Tibial artery (tissue), 4 donors: ENCODE data around the gene CDC42EP2.

Experiments
- DNase-seq, 2 donors: peaks; one replicate each; pipeline ENCODE4 v3.0.0-alpha.2; 2019
- H3K27ac ChIP-seq, 2 donors: fragments of 200-600 bp; sonication (generic) in 1 of 2; 1 replicate in 1 of 2; 2 replicates in 1 of 2; pipeline ENCODE4 v1.5.1; 2018 to 2019; ENCODE audit warnings: mild to moderate bottlenecking in 1 of 2
- H3K27me3 ChIP-seq, 2 donors: fragments of 200-600 bp; sonication (generic) in 1 of 2; one replicate each; pipeline versions ENCODE4 v1.5.1 to v1.6.0; 2016 to 2019
- H3K36me3 ChIP-seq, 3 donors: fragments of 200-600 bp; sonication (generic) in 2 of 3; one replicate each; pipeline ENCODE4 v1.5.1; 2016 to 2019; ENCODE audit warnings: mild to moderate bottlenecking in 2 of 3
- H3K4me1 ChIP-seq, 4 donors: fragments of 200-600 bp; sonication (generic) in 2 of 4; 1 replicate in 3 of 4; 2 replicates in 1 of 4; pipeline ENCODE4 v1.5.1; 2016 to 2019
- H3K4me3 ChIP-seq, 2 donors: fragments of 200-600 bp; sonication (generic) in 1 of 2; 1 replicate in 1 of 2; 2 replicates in 1 of 2; pipeline ENCODE4 v1.5.1; 2018 to 2019; ENCODE audit warnings: mild to moderate bottlenecking in 2 of 2
- H3K9me3 ChIP-seq, 3 donors: fragments of 200-600 bp; sonication (generic) in 1 of 3; one replicate each; pipeline ENCODE4 v1.5.1; 2016 to 2019
- CTCF ChIP-seq, 2 experiments: fragments of 200-600 bp in 1 of 2; fragments of 450-650 bp in 1 of 2; IDR thresholded peaks; one replicate each; pipeline ENCODE4 v1.5.1; 2017 to 2019; ENCODE audit warnings: antibody characterized with exemption in 2 of 2, mild to moderate bottlenecking in 1 of 2, moderate library complexity in 1 of 2
- intact Hi-C: fragments of 100-400 bp; cut with DNase I; formaldehyde crosslinking; loops from one replicate; pipeline ENCODE4 v1.15.0; 2023; ENCODE audit warnings: low total_unique reads

CDC42EP2 gene

GRCh38 chr11:65362320-65362931, 47.8 kb downstream of the CDC42EP2 start:
- no peak for DNase-seq
- Histone ChIP-seq H3K9me3 (no peaks in the 10 kb centered on the region), H3K4me3 (no peak overlapping the region), H3K27me3 (peaks cover 0 to 2% of the 10 kb centered on the region in 2 donors), H3K36me3 (no peaks in the 10 kb centered on the region), H3K4me1 (peaks cover 0 to 9% (median 0%) of the 10 kb centered on the region in 4 donors), H3K27ac (no peak overlapping the region)
- intact Hi-C loops: no loop called here
- TF ChIP-seq CTCF (IDR thresholded peaks at IDR 0.05): no peak

DNA sequence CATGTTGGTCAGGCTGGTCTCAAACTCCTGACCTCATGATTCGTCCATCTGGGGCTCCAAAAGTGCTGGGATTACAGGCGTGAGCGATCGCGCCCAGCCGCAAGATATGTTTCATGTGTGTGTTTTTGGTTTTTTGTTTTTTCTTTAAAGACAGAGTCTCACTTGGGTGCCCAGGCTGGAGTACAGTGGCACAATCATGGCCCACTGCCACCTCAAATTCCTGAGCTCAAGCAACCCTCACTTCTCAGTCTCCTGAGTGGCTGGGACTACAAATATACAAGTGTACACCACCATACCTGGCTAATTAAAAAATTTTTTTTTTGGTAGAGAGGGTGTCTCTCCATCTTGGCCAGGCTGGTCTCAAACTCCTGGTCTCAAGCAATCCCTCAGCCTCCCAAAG, 48.3 kb downstream of the CDC42EP2 start:
- no peak for TF ChIP-seq CTCF (IDR thresholded peaks at IDR 0.05)
- H3K27me3 ChIP-seq: no peaks in the 10 kb centered on the region
- intact Hi-C loops: no loop called here
- H3K36me3 ChIP-seq: no peaks in the 10 kb centered on the region
- H3K4me1 ChIP-seq: peaks cover 0 to 9% (median 0%) of the 10 kb centered on the region in 4 donors
- DNase-seq: no peak
- H3K9me3 ChIP-seq: no peaks in the 10 kb centered on the region
- no peak overlapping the region for H3K4me3 ChIP-seq
- H3K27ac ChIP-seq: no peak overlapping the region

GRCh38 chr11:65363770-65364169, 49.1 kb downstream of the CDC42EP2 start:
- intact Hi-C loops: no loop called here

GRCh38 chr11:65366340-65366773, 51.7 kb downstream of the CDC42EP2 start:
- Histone ChIP-seq H3K27me3 (no peaks in the 10 kb centered on the region), H3K9me3 (no peaks in the 10 kb centered on the region), H3K27ac (no peak overlapping the region), H3K4me3 (no peak overlapping the region), H3K4me1 (peaks cover 0 to 19% (median 7%) of the 10 kb centered on the region in 4 donors), H3K36me3 (no peaks in the 10 kb centered on the region)
- intact Hi-C loops: loop anchor here (2.0 kb wide), 1 partner anchor 144 kb away; no protein-coding TSS in a partner anchor
- DNase-seq: no peak
- peak; percentile 71 to 87 for TF ChIP-seq CTCF (IDR thresholded peaks at IDR 0.05)

More at GRCh38 chr11:65363770-65364169, 49.1 kb downstream of the CDC42EP2 start:
- H3K36me3 ChIP-seq: no peaks in the 10 kb centered on the region
- H3K27ac ChIP-seq: no peak overlapping the region
- H3K4me3 ChIP-seq: no peak overlapping the region
- no peak for TF ChIP-seq CTCF (IDR thresholded peaks at IDR 0.05)
- peaks cover 0 to 9% (median 0%) of the 10 kb centered on the region in 4 donors for H3K4me1 ChIP-seq
- H3K9me3 ChIP-seq: no peaks in the 10 kb centered on the region
- DNase-seq: no peak
- H3K27me3 ChIP-seq: no peaks in the 10 kb centered on the region

- H3K27me3 ChIP-seq: no peaks in the 10 kb centered on the region
- TF ChIP-seq CTCF (IDR thresholded peaks at IDR 0.05): no peak
- H3K4me3 ChIP-seq: no peak overlapping the region
- intact Hi-C loops: no loop called here
- no peaks in the 10 kb centered on the region for H3K9me3 ChIP-seq
- peaks cover 0 to 25% (median 10%) of the 10 kb centered on the region in 4 donors for H3K4me1 ChIP-seq
- H3K27ac ChIP-seq: peak overlapping the region; percentile 77 to 83
- H3K36me3 ChIP-seq: no peaks in the 10 kb centered on the region
- no peak for DNase-seq
These were observed 56.0 kb downstream of the CDC42EP2 start for GRCh38 chr11:65370659-65371049.
